Stimulated activated CD4-positive, alpha-beta T cell treated with anti-CD3 and anti-CD28 coated beads, TNF-alpha, amount 100 ng/mL, for 48 hours (primary cell): ENCODE results near the gene CSRP1.
"Not testable (repeated sequence)": the region's sequence is repeated elsewhere in the genome, so short reads cannot be mapped to it uniquely, and the experiment has no call there.

Experiments used
- DNase-seq, 3 donors: peaks; one replicate each; pipeline ENCODE4 v3.0.0-alpha.2; 2020; ENCODE audit warnings: low read depth in 3 of 3

The CSRP1 gene

DNA sequence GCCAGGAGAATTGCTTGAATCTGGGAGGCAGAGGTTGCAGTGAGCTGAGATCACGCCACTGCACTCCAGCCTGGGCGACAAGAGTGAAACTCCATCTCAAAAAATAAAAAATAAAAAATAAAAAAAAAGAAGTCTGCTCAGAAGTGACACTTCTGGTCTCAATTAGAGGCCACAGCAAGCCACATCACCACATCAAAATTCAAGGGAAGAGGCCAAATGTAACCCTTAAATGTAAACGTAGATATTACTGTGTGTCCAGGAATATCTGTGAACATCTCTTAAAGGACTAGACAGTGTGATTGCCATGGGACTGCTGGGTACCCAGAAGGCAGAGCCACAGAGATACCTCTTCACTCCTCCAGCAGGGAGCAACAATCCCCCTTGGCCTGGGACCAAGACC is 28.3 kb downstream of the CSRP1 start:
- DNase-seq = not testable (repeated sequence)

- no peak for DNase-seq
These were observed 30.1 kb downstream of the CSRP1 start for GRCh38 chr1:201476670-201477344.

- DNase-seq = no peak
These were observed 30.8 kb downstream of the CSRP1 start for GRCh38 chr1:201475915-201476669.

GRCh38 chr1:201475130-201475529 is 31.8 kb downstream of the CSRP1 start:
- no peak for DNase-seq

DNA sequence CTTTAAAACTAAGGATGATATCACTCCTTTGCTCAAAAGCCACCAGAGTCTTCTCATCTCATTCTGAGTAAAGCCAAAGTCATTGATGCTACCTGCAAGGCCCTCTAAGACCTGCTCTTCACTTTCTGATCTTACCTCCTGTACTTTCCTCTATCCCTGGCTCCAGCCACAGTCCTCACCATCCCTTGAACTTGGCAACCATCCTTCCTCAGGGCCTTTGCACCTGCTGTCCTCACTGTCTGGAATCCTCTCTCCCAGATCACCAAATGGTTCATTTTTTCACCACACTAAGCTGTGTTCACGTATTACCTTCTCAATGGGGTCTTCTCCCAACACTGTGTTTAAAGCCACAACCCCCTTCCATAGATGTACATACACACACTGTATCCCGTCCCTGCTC is 33.6 kb downstream of the CSRP1 start:
- DNase-seq = no peak

DNA sequence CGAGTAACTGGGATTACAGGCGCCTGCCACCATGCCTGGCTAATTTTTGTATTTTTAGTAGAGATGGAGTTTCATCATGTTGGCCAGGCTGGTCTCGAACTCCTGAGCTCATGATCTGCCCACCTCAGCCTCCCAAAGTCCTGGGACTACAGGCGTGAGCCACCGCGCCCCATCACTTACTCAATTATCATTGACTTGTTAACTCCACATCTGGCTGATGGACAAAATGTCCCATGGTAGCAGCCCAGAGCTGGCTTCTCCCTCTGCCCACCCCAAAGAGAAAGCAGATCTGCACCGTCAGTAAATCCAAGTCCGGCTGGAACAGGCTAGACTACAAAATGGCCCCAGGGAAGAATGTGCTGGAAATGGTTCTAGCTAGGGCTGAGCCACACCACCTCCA is 34.6 kb downstream of the CSRP1 start:
- DNase-seq = not testable (repeated sequence)

DNA sequence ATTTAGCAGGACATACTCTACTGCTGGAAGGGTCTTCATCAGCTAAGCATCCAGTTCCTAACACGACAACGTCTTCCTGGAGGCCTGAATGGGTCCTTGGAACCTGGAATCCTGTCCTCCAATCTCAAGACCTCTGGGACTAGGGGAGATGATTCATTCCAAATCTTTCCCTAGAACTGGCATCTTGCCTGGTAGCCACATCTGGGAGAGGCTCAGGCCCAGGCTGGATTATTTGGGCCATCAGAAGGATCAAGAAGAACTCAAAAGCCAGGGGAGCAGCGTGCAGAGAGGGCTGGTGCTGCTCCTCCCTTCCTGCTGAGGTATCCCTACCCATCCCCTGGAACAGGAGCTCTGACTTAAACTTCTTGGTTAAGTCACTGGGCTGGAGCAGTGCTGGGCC is 35.2 kb downstream of the CSRP1 start:
- DNase-seq = no peak

DNA sequence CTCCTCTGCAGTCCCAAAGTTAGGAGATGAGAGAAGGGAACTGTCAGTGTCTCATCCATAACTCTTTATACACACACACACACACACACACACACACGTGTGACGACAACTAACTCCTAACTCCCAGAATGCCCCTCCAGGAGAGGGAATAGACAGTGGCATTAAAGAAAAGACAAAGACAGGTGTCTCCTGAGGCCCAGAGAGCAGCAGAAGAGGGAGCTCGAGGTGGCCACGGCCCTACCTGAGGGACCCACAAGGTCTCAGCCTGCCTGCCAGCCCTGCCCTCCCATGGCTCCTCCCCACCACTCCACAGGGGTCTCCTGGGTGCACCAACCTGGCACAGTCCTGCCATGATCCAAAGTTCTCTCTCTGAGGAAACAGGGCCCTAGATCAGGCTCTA is 36.3 kb downstream of the CSRP1 start:
- DNase-seq = no peak

- no peak for DNase-seq
These were observed 37.3 kb downstream of the CSRP1 start for GRCh38 chr1:201469645-201470074.

- DNase-seq = peak in 2 of 3 donors; percentile 20 to 25
These were observed 37.9 kb downstream of the CSRP1 start, which contains the start of gene PHLDA3 for GRCh38 chr1:201468844-201469644. PHLDA3 (minus strand) TSS chr1:201469188; CDS start chr1:201468786, 402 bp downstream.

DNA sequence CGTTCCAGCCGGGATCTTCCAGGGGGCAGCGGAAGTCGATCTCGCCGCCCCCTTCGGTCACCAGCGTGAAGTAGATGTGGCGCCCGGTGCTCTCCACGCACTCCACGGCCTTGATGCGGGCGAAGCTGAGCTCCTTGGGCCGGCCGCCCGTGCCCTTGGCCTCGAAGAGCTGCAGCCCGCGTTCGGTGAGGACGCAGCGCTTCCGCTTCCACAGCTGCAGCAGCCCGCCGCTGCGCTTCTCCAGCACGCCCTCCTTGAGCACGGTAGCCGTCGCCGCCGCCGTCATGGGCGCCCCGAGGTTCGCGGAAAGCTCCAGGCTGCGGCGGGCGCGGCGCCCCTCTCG is 38.5 kb downstream of the CSRP1 start:
- no peak for DNase-seq

DNA sequence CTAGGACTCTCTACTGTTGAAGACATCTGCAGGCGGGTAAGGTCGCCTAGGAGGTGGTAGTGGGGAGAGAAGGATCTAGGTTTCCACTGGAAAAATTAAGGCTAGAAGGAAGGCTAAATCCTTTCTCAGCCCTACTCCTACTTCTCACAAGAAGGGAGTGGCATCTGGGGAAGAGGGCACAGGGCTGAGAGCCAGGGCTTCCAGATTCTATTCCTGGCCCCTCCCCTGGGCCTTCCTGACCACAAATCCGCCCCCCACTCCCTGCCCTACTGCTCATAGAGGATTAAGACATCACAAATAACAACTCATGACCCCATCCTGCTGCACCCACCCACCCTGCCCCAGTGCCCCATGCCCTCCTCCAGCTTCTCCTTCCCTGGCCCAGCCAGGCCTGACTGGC is 40.4 kb downstream of the CSRP1 start:
- no peak for DNase-seq

- DNase-seq = no peak
These were observed 41.1 kb downstream of the CSRP1 start for GRCh38 chr1:201465698-201466290.

DNA sequence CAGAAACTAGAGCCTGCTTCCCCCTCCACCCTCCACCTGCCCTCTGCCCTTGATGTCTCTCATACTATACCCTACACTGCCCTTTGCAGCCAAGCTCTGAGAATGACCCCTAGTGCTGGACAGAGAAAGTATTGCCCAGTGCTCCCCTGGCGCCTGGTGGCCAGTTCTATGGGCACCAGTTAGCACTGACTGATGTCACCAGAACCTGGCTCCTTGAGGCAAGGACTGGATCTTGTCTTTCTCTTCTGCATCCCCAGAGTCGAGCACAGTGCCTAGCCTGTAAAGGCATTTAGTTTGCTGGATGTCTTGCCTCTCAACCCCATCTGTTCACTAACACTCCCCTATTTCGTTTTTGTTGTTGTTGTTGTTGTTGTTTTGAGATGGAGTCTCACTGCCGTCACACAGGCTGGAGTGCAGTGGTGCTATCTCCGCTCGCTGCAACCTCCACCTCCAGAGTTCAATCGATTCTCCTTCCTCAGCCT is 43.8 kb downstream of the CSRP1 start:
- no peak for DNase-seq

- no peak for DNase-seq
These were observed 45.1 kb downstream of the CSRP1 start for GRCh38 chr1:201461645-201462441.

DNA sequence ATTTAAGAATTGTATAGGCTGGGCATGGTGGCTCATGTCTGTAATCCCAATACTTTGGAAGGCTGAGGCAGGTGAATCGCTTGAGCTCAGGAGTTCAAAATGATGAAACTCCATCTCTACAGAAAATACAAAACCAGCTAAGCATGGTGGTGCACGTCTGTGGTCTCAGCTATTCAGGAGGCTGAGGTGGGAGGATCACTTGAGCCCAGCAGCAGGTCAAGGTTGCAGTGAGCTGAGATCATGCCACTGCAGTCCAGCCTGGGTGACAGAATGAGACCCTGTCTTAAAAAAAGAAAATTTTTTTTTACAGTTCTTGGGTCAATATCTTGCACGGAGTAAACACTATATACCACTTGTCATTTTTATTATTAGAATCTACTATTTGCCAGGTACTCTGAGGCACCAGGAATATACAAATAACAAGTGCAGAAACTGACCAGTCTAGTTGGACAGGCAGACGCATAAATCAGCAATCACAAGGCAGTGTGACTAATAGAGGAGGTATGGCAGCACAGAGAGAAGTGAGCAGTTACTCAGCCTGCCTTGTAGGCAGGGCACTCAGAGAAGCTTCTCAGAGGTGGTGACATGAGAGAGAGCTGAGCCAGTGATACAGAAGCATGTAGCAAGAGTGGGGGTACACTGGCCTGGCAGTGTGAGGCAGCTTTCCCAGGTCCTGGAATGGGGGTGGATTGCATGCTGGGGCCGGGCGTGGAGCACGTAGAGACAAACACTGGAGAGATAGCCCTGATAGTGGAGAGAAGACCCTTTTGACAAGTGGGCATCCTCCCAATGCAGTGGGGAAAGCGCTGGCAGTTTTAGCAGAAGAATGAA is 45.9 kb downstream of the CSRP1 start:
- DNase-seq = no peak

GRCh38 chr1:201459775-201460174 is 47.1 kb downstream of the CSRP1 start:
- DNase-seq = no peak

DNA sequence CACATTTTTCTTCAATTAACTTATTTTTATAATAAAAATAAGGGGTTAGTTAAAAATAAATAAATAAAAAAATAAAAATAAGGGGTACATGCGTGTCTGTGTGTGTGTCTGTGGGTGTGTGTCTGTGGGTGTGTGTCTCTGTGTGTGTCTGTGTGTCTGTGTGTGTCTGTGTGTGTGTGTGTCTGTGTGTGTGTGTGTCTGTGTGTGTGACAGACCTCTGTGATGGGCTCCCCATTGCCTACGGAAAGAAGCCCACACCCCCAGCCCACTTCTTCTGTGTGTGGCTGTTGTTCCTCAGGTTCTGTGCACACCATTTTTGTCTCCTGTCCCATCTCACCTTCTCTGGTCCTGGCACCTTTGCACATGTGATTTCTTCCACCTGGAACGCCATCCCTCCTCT is 47.9 kb downstream of the CSRP1 start:
- no peak for DNase-seq

GRCh38 chr1:201457508-201457960 is 49.4 kb downstream of the CSRP1 start:
- no peak for DNase-seq
